ENCODE measurements around the gene EIF6. TPM values are rescaled to one million over a fixed set of nuclear protein-coding genes. Genes with fewer than 3 reads are reported as not detected.
"Not testable (repeated sequence)": the region's sequence is repeated elsewhere in the genome, so short reads cannot be mapped to it uniquely, and the experiment has no call there.

EIF6 gene
- total RNA-seq, 4 donors from 2014 or later = 34.2 to 48.3 (median 47.4) TPM

DNA sequence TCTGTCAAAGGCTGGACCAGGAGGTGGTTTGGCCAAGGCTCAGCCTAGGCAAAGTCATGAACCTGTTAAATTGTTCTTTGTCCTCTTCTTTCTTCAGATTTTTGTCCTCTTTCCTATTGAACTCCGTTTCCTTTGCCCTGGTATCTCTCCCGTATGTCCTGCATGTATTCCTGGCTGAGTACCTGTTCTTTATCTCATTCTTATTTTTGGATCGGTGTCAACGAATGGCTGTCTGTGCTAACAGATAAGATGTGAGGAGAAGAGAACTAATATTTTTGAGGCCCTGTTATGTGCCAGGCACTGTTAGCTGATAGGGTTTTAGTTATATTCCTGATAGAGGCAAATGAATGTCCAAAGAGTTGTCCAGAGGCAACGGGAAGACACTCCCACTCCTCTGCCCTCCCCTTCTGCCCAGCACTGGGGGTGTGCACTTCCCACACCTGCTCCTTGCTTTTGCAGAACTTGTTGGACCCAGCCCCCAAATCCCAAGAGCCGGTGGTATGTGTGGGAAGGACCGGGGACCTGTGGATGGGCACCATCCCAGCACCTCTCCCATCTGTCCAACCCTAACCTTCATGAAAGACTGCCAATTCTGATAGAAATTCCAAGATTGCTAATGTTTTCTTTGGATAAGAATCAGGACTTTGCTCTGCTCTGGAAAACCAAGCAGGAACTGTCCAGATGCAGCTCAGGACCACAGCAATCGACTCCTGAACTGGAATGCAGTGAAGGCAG is 27.2 kb downstream of the EIF6 start:
- DNase-seq (no peak), ATAC-seq (no peak)
- H3K9me3 ChIP-seq = no peaks in the 10 kb centered on the region
- no peak overlapping the region for H3K4me3 ChIP-seq
- H3K27ac ChIP-seq = no peak overlapping the region
- H3K36me3 ChIP-seq = no peaks in the 10 kb centered on the region
- intact Hi-C loops (cut with DNase I; ENCODE audit: low total_unique reads) = no loop called here
- in situ Hi-C loops (cut with MboI; ENCODE audit: low sequenced_read_pairs in 4 of 4) = no loop called here
- no peaks in the 10 kb centered on the region for H3K4me1 ChIP-seq
- no peaks in the 10 kb centered on the region for H3K27me3 ChIP-seq
- TF ChIP-seq, protein P1, sequence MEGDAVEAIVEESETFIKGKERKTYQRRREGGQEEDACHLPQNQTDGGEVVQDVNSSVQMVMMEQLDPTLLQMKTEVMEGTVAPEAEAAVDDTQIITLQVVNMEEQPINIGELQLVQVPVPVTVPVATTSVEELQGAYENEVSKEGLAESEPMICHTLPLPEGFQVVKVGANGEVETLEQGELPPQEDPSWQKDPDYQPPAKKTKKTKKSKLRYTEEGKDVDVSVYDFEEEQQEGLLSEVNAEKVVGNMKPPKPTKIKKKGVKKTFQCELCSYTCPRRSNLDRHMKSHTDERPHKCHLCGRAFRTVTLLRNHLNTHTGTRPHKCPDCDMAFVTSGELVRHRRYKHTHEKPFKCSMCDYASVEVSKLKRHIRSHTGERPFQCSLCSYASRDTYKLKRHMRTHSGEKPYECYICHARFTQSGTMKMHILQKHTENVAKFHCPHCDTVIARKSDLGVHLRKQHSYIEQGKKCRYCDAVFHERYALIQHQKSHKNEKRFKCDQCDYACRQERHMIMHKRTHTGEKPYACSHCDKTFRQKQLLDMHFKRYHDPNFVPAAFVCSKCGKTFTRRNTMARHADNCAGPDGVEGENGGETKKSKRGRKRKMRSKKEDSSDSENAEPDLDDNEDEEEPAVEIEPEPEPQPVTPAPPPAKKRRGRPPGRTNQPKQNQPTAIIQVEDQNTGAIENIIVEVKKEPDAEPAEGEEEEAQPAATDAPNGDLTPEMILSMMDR (IDR thresholded peaks at IDR 0.05 in 4 of 5, conservative IDR thresholded peaks at IDR 0.05 in 1 of 5) = no peak
- no peak for TF ChIP-seq POLR2A (IDR thresholded peaks at IDR 0.05)

DNA sequence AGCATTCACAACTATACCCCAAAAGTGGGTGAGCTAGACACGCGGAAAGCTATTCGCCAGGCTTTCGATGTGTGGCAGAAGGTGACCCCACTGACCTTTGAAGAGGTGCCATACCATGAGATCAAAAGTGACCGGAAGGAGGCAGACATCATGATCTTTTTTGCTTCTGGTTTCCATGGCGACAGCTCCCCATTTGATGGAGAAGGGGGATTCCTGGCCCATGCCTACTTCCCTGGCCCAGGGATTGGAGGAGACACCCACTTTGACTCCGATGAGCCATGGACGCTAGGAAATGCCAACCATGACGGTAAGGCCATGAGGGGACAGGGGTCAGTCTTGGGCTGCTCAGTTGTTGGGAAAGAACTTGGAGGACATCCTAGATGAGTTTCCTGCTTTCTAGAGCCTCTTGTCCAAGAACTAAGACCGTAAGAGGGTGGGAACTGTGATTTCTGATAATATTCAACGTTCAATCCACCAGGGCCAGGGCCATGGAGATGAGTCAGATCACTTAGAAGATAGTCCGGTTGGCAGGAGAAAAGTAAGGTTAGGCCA is 30.0 kb downstream of the EIF6 start:
- intact Hi-C loops (cut with DNase I; ENCODE audit: low total_unique reads) (no loop called here), in situ Hi-C loops (cut with MboI; ENCODE audit: low sequenced_read_pairs in 4 of 4) (no loop called here)
- H3K9me3 ChIP-seq = no peaks in the 10 kb centered on the region
- H3K4me3 ChIP-seq = no peak overlapping the region
- DNase-seq (no peak), ATAC-seq (no peak)
- no peaks in the 10 kb centered on the region for H3K36me3 ChIP-seq
- H3K27me3 ChIP-seq = no peaks in the 10 kb centered on the region
- no peak for TF ChIP-seq POLR2A (IDR thresholded peaks at IDR 0.05)
- TF ChIP-seq, protein P1 (IDR thresholded peaks at IDR 0.05 in 4 of 5, conservative IDR thresholded peaks at IDR 0.05 in 1 of 5) = no peak
- no peak overlapping the region for H3K27ac ChIP-seq
- H3K4me1 ChIP-seq = no peaks in the 10 kb centered on the region

DNA sequence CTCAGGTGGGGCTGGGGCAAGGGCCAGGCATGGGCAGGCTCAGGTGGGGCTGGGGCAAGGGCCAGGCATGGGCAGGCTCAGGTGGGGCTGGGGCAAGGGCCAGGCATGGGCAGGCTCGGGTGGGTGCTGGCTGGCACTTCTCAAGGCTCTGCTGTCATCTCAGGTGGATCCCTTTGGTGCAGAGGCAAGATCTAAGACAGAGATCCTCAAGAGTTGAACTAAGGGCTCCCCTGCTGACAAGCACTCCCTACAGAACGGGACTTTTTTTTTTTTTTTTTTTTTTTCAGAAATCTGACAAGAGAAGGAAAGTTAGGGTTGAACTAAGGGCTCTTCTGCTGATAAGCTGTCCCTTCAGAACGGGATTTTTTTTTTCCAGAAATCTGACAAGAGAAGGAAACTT is 31.6 kb downstream of the EIF6 start:
- Histone ChIP-seq H3K9me3 (no peaks in the 10 kb centered on the region), H3K4me3 (no peak overlapping the region), H3K27ac (no peak overlapping the region), H3K27me3 (no peaks in the 10 kb centered on the region), H3K4me1 (no peaks in the 10 kb centered on the region), H3K36me3 (no peaks in the 10 kb centered on the region)
- TF ChIP-seq POLR2A (IDR thresholded peaks at IDR 0.05) = no peak
- TF ChIP-seq, protein P1 (IDR thresholded peaks at IDR 0.05 in 4 of 5, conservative IDR thresholded peaks at IDR 0.05 in 1 of 5) = no peak
- no peak for DNase-seq
- no peak for ATAC-seq
- in situ Hi-C loops (cut with MboI; ENCODE audit: low sequenced_read_pairs in 4 of 4) (no loop called here), intact Hi-C loops (cut with DNase I; ENCODE audit: low total_unique reads) (no loop called here)

DNA sequence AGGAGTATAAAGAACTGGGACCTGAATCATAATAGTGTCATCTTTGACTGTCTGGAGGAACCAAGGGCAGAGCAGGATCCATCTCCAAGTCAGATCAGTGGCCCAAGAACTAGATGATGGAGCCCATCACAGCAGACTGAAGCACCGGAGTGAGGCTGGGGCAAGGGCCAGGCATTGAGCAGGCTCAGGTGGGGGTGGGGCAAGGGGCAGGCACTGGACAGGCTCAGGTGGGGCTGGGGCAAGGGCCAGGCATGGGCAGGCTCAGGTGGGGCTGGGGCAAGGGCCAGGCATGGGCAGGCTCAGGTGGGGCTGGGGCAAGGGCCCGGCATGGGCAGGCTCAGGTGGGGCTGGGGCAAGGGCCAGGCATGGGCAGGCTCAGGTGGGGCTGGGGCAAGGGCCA is 32.0 kb downstream of the EIF6 start:
- H3K4me1 ChIP-seq; H3K36me3 ChIP-seq; DNase-seq; H3K9me3 ChIP-seq; in situ Hi-C loops (cut with MboI; ENCODE audit: low sequenced_read_pairs in 4 of 4); H3K27me3 ChIP-seq; H3K27ac ChIP-seq; ATAC-seq; H3K4me3 ChIP-seq; intact Hi-C loops (cut with DNase I; ENCODE audit: low total_unique reads): not testable (repeated sequence)

DNA sequence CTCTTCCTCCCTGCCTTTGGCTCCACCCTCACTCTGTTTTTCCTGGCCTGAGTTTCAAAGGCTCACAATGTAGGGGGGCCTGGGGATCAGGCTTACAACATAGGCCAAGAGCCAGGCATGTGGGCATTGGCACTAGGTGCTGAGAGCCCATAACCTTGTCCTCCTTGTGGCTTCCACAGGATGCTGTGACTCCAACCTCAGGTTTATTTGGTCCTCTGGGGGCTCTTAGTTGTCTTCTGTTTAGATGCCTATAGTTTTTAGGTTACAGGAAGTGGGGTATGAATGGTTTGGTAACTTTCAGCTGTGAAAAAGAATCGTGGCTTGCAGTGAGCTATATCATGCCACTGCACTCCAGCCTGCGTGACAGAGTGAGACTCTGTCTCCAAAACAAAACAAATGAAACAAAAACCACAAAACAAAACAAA is 32.5 kb downstream of the EIF6 start:
- ATAC-seq = no peak
- Histone ChIP-seq H3K36me3 (no peaks in the 10 kb centered on the region), H3K9me3 (no peaks in the 10 kb centered on the region), H3K27ac (no peak overlapping the region), H3K4me1 (no peaks in the 10 kb centered on the region), H3K27me3 (no peaks in the 10 kb centered on the region), H3K4me3 (no peak overlapping the region)
- TF ChIP-seq POLR2A (IDR thresholded peaks at IDR 0.05) = no peak
- TF ChIP-seq, protein P1 (IDR thresholded peaks at IDR 0.05 in 4 of 5, conservative IDR thresholded peaks at IDR 0.05 in 1 of 5) = no peak
- intact Hi-C loops (cut with DNase I; ENCODE audit: low total_unique reads) (no loop called here), in situ Hi-C loops (cut with MboI; ENCODE audit: low sequenced_read_pairs in 4 of 4) (no loop called here)
- DNase-seq = no peak
